Measurements from ENCODE around the gene KRT74. TPM values are rescaled to one million over a fixed set of nuclear protein-coding genes. Genes with fewer than 3 reads are reported as not detected.

KRT74 gene
- total and polyA plus RNA-seq, 9 donors, result 0.09 TPM; not detected in 8

DNA sequence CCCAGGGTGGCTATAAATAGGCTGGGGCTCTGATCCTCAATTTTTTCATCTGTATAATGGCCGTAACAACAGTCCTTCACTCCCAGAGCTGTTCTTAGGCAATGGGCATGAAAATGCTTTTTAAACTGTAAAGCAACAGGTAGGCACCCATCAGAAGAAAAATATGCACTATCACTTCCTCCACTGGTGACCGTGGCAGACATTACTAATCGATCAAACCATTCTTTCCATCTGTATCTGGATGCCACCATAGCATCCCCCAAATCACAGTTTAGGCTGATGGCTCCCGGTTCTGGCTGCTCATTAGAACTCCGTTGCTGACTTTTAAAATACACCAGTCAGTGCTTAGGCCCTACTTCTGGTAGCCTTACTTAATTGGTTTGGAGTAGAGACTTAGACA, 31.9 kb downstream of the KRT74 start:
- Histone ChIP-seq H3K4me1 (ENCODE audit: control insufficient read depth, insufficient read depth, low read length) (peaks cover 46% of the 10 kb centered on the region), H3K4me3 (ENCODE audit: low read length) (no peak overlapping the region), H3K9me3 (replicated peaks; ENCODE audit: control insufficient read depth, low read depth, low read length) (no peaks in the 10 kb centered on the region), H3K36me3 (ENCODE audit: control insufficient read depth, insufficient read depth, low read length) (no peaks in the 10 kb centered on the region), H3K27me3 (ENCODE audit: control insufficient read depth, insufficient read depth, low read length) (no peaks in the 10 kb centered on the region), H3K27ac (ENCODE audit: low read length) (no peak overlapping the region)
- DNase-seq, result no peak
- no CpG with 5 or more reads among the region's 5 CpGs for WGBS (ENCODE audit: insufficient coverage)

- no peaks in the 10 kb centered on the region for H3K27me3 ChIP-seq (ENCODE audit: control insufficient read depth, insufficient read depth, low read length)
- no peaks in the 10 kb centered on the region for H3K9me3 ChIP-seq (replicated peaks; ENCODE audit: control insufficient read depth, low read depth, low read length)
- WGBS (ENCODE audit: insufficient coverage), result 92% methylated on average over 6 of the region's 7 CpGs
- no peak for DNase-seq
- no peaks in the 10 kb centered on the region for H3K36me3 ChIP-seq (ENCODE audit: control insufficient read depth, insufficient read depth, low read length)
- peaks cover 40% of the 10 kb centered on the region for H3K4me1 ChIP-seq (ENCODE audit: control insufficient read depth, insufficient read depth, low read length)
- H3K27ac ChIP-seq (ENCODE audit: low read length), result no peak overlapping the region
- H3K4me3 ChIP-seq (ENCODE audit: low read length), result no peak overlapping the region
Observed at GRCh38 chr12:52540531-52540930, 33.1 kb downstream of the KRT74 start.

DNA sequence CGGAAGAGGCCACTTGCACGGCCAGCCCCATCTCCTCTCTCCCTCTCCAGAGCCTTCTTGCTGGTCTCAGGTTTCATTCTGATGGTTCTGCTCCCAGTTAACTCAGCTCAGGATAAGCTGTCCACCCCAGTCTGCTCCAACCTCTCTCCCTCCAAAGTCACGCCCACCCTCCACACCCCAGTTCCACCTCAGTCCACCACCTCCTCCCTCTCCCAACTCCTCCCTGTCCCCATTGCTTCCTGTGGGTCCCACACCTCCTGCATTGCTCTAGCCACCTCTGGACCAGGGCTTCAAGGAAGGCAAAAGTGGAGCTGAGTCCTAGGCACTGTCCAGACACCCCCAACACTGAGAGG, 33.8 kb downstream of the KRT74 start:
- 66% methylated on average over 3 of the region's 3 CpGs for WGBS (ENCODE audit: insufficient coverage)
- Histone ChIP-seq H3K36me3 (ENCODE audit: control insufficient read depth, insufficient read depth, low read length) (no peaks in the 10 kb centered on the region), H3K4me1 (ENCODE audit: control insufficient read depth, insufficient read depth, low read length) (peaks cover 35% of the 10 kb centered on the region), H3K9me3 (replicated peaks; ENCODE audit: control insufficient read depth, low read depth, low read length) (no peaks in the 10 kb centered on the region), H3K27ac (ENCODE audit: low read length) (peak overlapping the region; percentile 9), H3K4me3 (ENCODE audit: low read length) (no peak overlapping the region), H3K27me3 (ENCODE audit: control insufficient read depth, insufficient read depth, low read length) (no peaks in the 10 kb centered on the region)
- no peak for DNase-seq

- no peaks in the 10 kb centered on the region for H3K9me3 ChIP-seq (replicated peaks; ENCODE audit: control insufficient read depth, low read depth, low read length)
- peaks cover 30% of the 10 kb centered on the region for H3K4me1 ChIP-seq (ENCODE audit: control insufficient read depth, insufficient read depth, low read length)
- 55% methylated on average over 3 of the region's 5 CpGs for WGBS (ENCODE audit: insufficient coverage)
- peak overlapping the region; percentile 9 for H3K27ac ChIP-seq (ENCODE audit: low read length)
- DNase-seq, result peak; percentile 80
- H3K27me3 ChIP-seq (ENCODE audit: control insufficient read depth, insufficient read depth, low read length), result no peaks in the 10 kb centered on the region
- H3K36me3 ChIP-seq (ENCODE audit: control insufficient read depth, insufficient read depth, low read length), result no peaks in the 10 kb centered on the region
- H3K4me3 ChIP-seq (ENCODE audit: low read length), result no peak overlapping the region
Observed at GRCh38 chr12:52539083-52539820, 34.4 kb downstream of the KRT74 start.

- H3K4me3 ChIP-seq (ENCODE audit: low read length), result no peak overlapping the region
- no peak overlapping the region for H3K27ac ChIP-seq (ENCODE audit: low read length)
- H3K9me3 ChIP-seq (replicated peaks; ENCODE audit: control insufficient read depth, low read depth, low read length), result no peaks in the 10 kb centered on the region
- H3K4me1 ChIP-seq (ENCODE audit: control insufficient read depth, insufficient read depth, low read length), result peaks cover 32% of the 10 kb centered on the region
- DNase-seq, result no peak
- H3K36me3 ChIP-seq (ENCODE audit: control insufficient read depth, insufficient read depth, low read length), result no peaks in the 10 kb centered on the region
- WGBS (ENCODE audit: insufficient coverage), result 87% methylated on average over 3 of the region's 3 CpGs
- no peaks in the 10 kb centered on the region for H3K27me3 ChIP-seq (ENCODE audit: control insufficient read depth, insufficient read depth, low read length)
Observed at GRCh38 chr12:52537101-52537500, 36.5 kb downstream of the KRT74 start.

DNA sequence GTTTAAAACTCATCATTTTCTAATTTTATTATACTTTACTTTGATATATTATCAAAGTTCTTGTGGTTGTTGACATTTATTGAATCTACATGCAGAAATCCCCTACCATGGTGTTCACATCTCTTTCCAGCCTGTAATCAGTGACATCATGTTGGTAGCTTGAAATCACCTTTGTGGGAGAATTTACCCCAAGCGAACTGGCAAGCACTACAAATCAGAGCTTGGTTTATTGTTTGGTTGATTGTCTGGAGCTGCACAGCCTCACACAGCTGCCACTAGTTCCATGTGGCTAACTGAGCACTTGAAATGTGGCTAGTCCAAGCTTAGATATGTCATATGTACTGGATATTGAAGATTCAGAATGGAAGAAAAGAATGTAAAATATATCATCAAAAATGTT, 38.1 kb downstream of the KRT74 start:
- DNase-seq, result no peak
- H3K36me3 ChIP-seq (ENCODE audit: control insufficient read depth, insufficient read depth, low read length), result no peaks in the 10 kb centered on the region
- no peak overlapping the region for H3K4me3 ChIP-seq (ENCODE audit: low read length)
- H3K27ac ChIP-seq (ENCODE audit: low read length), result no peak overlapping the region
- no peaks in the 10 kb centered on the region for H3K27me3 ChIP-seq (ENCODE audit: control insufficient read depth, insufficient read depth, low read length)
- H3K9me3 ChIP-seq (replicated peaks; ENCODE audit: control insufficient read depth, low read depth, low read length), result no peaks in the 10 kb centered on the region
- peaks cover 32% of the 10 kb centered on the region for H3K4me1 ChIP-seq (ENCODE audit: control insufficient read depth, insufficient read depth, low read length)
- WGBS (ENCODE audit: insufficient coverage), result no CpG with 5 or more reads among the region's 1 CpG

DNA sequence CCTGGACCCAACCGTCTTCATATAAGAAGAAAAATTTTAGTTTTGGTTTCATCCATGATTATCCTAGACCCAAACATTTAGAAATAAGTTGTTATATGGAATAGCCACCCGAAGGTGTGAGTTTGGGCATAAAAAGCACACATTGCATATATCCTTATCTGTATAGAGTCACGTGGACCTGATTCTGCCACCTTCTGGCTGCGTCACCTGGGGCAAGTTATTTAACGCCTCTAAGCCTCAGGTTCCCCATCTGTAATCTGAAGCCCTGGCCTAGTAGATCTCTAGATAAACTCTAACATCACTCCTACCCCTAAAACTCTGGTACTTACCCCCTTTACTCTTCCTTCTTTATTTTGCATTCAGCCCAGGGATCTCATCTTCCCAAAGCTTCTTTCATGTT, 39.2 kb downstream of the KRT74 start:
- DNase-seq, result no peak
- H3K9me3 ChIP-seq (replicated peaks; ENCODE audit: control insufficient read depth, low read depth, low read length), result no peaks in the 10 kb centered on the region
- H3K27me3 ChIP-seq (ENCODE audit: control insufficient read depth, insufficient read depth, low read length), result no peaks in the 10 kb centered on the region
- no peak overlapping the region for H3K4me3 ChIP-seq (ENCODE audit: low read length)
- no peaks in the 10 kb centered on the region for H3K36me3 ChIP-seq (ENCODE audit: control insufficient read depth, insufficient read depth, low read length)
- peaks cover 23% of the 10 kb centered on the region for H3K4me1 ChIP-seq (ENCODE audit: control insufficient read depth, insufficient read depth, low read length)
- 81% methylated on average over 3 of the region's 5 CpGs for WGBS (ENCODE audit: insufficient coverage)
- H3K27ac ChIP-seq (ENCODE audit: low read length), result no peak overlapping the region

DNA sequence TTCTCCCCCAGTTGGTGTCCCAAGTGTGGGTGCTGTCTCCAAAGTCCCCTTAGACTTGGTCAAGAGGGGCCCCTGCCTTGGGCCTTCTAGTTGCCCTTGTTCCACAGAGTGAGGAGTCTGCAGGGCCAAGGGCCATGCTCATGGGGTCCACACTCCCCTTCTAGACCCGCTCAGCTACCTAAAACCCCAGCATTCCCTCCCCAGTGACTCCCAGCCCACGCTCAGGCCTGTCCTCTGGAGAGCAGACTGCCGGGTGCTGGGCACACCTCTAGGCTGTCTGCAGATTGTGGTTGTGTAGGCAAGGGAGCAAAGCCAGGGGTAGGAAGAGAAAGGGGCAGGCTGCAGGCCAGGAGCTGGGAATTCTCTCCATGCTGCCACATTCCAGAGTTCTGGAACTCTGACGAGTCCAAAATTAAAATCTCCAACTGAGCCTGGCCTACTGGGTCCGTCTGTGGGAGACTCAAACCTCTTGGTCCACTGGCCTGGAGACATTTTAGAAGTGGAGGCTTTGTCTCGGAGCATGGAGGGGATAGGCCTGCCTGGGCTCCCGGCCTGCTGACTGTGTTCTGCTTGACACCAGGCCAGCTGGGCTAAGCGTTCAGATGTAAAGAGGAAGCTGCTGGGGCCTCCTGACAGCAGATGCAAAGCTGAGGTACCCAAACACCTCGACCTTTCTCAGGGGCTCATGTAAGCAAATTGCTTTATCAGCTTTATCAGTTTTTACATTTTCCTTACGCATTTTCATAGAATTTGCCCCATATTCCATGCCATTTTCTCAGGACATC, 39.8 kb downstream of the KRT74 start:
- Histone ChIP-seq H3K27me3 (ENCODE audit: control insufficient read depth, insufficient read depth, low read length) (no peaks in the 10 kb centered on the region), H3K36me3 (ENCODE audit: control insufficient read depth, insufficient read depth, low read length) (no peaks in the 10 kb centered on the region), H3K4me3 (ENCODE audit: low read length) (no peak overlapping the region), H3K4me1 (ENCODE audit: control insufficient read depth, insufficient read depth, low read length) (peaks cover 17% of the 10 kb centered on the region), H3K9me3 (replicated peaks; ENCODE audit: control insufficient read depth, low read depth, low read length) (no peaks in the 10 kb centered on the region), H3K27ac (ENCODE audit: low read length) (no peak overlapping the region)
- WGBS (ENCODE audit: insufficient coverage), result 32% methylated on average over 6 of the region's 10 CpGs
- no peak for DNase-seq

- 73% methylated on average over 3 of the region's 4 CpGs for WGBS (ENCODE audit: insufficient coverage)
- Histone ChIP-seq H3K27ac (ENCODE audit: low read length) (no peak overlapping the region), H3K4me1 (ENCODE audit: control insufficient read depth, insufficient read depth, low read length) (peaks cover 11% of the 10 kb centered on the region), H3K4me3 (ENCODE audit: low read length) (no peak overlapping the region), H3K36me3 (ENCODE audit: control insufficient read depth, insufficient read depth, low read length) (no peaks in the 10 kb centered on the region), H3K27me3 (ENCODE audit: control insufficient read depth, insufficient read depth, low read length) (no peaks in the 10 kb centered on the region), H3K9me3 (replicated peaks; ENCODE audit: control insufficient read depth, low read depth, low read length) (no peaks in the 10 kb centered on the region)
- no peak for DNase-seq
Observed at GRCh38 chr12:52532636-52533035, 41.0 kb downstream of the KRT74 start.

- peak; percentile 37 for DNase-seq
- Histone ChIP-seq H3K4me1 (ENCODE audit: control insufficient read depth, insufficient read depth, low read length) (peaks cover 12% of the 10 kb centered on the region), H3K9me3 (replicated peaks; ENCODE audit: control insufficient read depth, low read depth, low read length) (no peaks in the 10 kb centered on the region), H3K36me3 (ENCODE audit: control insufficient read depth, insufficient read depth, low read length) (no peaks in the 10 kb centered on the region), H3K27me3 (ENCODE audit: control insufficient read depth, insufficient read depth, low read length) (no peaks in the 10 kb centered on the region), H3K27ac (ENCODE audit: low read length) (no peak overlapping the region), H3K4me3 (ENCODE audit: low read length) (no peak overlapping the region)
- WGBS (ENCODE audit: insufficient coverage), result 66% methylated on average over 11 of the region's 18 CpGs
Observed at GRCh38 chr12:52531566-52532300, 41.9 kb downstream of the KRT74 start.
